GM21529 (cell line): ENCODE results near the gene DDX59.

ENCODE experiments used
- ATAC-seq: cut with Tn5 transposase; IDR thresholded peaks from one replicate; pipeline ENCODE4 v1.9.1; 2021; ENCODE audit not compliant: unreplicated experiment

The DDX59 gene

DNA sequence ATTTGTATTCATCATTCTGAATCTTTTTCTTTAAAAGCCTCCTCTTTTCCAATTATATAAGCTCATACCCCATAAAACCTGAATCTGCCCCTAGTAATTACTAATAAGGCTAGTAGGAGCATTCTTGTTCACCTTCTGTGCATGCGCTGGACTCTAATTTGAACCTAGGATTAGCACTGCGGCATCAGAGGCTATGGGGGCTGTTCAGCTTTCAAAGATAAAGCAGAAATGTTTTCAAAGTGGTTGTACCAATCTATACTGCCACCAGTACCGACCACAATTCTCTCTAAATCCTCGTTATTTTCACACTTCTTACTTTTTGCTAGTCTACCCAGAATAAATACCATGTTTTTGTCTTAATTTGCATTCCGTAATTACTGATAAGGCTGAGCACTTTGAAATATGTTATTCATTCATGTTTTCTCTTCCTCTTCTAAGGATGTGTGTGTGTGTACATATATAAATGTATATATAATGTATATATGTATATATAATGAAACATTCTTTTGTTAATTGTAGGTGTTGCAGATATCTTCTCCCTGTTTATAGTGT lies 1.6 kb upstream of the DDX59 start:
- no peak for ATAC-seq

DNA sequence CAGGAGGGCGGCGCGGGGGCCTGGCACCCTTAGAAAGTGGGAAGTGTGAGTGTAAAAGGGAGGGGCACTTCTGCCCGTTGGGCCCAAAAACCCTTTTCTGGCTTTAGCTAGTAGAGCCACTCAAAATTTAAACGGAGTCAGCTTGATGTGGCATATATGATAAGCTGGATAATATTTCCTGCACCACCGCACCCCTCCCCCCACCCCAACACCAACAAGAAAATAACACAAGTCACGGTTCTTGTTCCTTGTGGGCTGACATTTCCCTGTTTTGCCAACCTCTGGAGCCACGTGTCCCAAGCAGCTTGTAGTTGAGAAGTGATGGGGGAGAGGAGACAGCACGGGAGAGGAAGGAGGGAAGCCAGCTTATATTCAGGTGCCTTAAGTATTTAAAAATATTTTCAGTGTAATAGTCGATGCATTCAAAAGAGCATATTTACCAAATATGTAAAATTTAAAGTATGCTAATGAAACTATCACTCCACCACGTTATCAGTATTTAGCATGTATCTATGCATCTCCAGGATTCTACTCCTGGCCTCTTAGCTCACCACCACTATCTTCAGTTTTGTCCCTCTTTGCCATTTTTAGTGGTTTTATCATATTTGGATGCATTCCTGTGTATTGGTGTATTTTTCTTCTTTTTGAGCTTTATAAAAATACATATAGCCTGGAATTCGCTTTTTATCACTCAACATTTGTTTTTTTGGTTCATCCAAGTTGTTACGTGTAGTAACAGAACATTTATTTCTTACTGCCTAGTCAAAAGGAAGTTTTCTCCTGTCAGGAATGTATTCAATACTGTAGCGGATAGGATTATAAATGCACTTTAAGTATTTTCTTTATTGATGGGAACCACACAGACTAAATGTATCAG lies 773 bp upstream of the DDX59 start:
- ATAC-seq = peak; percentile 26

DNA sequence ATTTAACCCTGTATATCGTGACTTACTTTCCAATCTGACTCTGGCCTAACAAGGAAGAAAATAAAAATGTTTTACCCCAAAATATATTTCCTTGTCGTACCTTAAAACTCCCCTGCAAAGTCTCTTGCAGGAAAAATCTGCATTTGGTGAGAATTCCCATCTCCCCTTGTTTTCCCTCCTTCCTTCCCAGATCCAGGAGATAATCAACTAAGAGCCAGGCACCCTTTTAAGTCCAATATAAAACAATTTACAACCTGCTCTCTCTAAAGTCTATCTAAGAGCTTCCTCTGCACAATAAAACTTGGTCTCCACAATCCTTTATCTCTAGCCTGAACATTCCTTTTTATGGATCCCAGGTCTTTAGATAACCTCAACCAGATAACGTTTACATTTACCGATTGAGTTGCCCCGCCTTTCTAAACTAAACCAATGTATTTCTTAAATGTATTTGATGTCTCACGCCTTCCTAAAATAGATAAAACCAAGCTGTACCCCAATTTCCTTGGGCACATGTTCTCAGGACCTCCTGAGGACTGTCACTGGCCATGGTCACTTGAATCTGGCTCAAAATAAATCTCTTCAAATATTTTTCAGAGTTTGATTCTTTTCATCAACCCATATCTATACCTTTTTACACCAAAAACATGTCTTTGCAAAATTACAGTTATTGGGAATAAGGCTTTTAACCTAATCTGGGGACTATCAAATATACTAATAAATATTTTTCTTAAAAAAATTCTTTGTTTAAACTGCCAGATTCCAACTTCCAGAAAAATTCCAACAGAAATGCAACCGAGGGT lies 993 bp downstream of the DDX59 start:
- ATAC-seq = no peak

- no peak for ATAC-seq
Observed at GRCh38 chr1:200666309-200666708, 3.4 kb downstream of the DDX59 start.

DNA sequence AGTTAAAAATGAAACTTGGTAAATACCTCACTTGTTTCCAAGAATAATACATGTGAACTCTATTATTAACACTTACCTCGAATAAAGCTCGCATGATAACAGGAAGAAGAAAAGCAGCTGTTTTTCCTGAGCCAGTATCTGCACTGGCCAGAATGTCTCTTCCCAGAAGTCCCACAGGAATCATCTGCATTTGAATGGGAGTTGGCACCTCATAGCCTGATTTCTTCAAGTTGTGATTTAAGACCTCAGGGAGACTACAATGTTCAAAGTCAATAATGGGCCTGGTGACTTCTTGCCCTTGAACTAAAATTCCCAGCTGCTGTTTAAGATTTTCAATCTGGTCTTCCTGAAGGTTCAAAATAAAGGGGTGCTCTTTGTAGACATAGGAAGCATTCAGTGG lies 3.8 kb downstream of the DDX59 start:
- ATAC-seq = no peak

DNA sequence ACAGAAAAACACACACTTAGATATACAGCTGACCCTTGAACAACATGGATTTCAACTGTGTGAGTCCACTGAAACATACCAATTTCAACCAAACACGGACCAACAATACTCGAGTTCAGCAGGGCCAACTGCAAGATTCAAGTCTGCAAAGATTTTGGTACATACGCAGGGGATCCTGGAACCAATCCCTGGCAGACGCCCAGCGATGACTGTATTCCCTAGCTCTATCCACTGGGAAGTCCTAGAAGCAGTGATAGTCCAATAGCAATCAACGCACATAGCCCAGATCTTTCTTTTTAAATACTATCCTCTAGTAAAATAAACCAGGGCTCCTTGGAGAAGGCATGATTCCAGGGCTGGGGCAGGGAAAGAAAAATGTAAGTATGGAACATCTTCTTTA lies 9.0 kb downstream of the DDX59 start:
- ATAC-seq = no peak

GRCh38 chr1:200659269-200659668 lies 10.4 kb downstream of the DDX59 start:
- ATAC-seq = no peak

GRCh38 chr1:200658037-200658818 lies 11.5 kb downstream of the DDX59 start:
- no peak for ATAC-seq

DNA sequence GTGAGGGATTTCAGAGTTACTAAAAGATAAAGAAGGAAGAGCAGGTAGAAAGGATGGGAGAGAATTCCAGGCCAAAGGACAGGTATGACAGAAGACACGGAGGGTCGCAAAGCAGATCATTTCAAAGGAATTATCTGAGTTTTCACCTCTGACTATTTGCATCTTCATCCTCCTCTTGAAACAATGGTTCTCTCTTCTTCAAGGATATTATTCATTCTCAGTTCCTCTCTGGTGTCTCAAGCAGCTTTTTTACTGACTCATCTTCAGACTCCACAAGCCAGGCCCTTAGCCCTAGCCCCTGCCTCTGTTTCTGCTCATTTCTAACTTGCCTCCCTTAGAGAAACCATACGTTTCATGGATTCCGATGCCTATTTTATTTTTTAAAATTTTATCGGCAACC lies 15.0 kb downstream of the DDX59 start:
- peak; percentile 97 for ATAC-seq

- ATAC-seq = no peak
Observed at GRCh38 chr1:200653022-200653462, 16.7 kb downstream of the DDX59 start.

- no peak for ATAC-seq
Observed at GRCh38 chr1:200652378-200652777, 17.3 kb downstream of the DDX59 start.

DNA sequence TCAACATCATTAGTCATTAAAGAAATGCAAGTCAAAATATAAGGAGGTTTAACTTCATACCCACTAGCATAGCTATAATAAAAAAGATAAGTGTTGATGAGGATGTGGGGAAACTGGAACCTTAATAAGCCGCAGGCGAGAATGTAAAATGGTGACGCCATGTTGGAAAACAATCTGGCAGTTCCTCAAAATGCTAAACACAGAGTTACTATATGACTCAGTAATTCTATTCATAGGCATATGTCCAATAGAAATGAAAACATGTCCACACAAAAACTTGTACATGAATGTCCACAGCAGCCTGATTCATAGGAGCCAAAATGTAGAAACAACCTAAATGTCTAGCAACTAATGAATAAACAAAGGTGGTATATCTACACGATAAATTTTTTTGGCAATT lies 23.2 kb downstream of the DDX59 start:
- no peak for ATAC-seq

GRCh38 chr1:200644021-200644420 lies 25.7 kb downstream of the DDX59 start:
- no peak for ATAC-seq

GRCh38 chr1:200642481-200642880 lies 27.2 kb downstream of the DDX59 start:
- ATAC-seq = no peak

DNA sequence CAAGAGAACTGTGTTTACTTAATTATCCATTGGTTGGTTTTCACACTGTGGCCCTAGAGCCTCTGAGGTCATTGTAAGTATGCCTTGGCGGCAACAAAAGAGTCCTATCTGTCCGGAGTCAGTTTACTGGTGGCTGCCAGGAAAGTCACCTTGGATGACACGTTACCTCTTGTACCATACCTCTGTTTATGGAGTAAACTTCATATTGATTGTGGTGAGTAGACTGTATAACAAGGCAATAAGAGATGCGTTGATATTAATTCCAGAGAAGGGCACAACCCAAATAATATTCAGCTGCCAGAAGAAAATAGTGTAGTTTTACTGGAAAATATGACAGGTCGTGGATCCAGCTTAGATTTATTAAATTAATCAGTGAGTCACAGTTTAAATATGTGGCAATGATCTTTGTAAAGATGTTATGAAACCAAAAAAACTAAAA lies 28.7 kb downstream of the DDX59 start:
- no peak for ATAC-seq

- no peak for ATAC-seq
Observed at GRCh38 chr1:200640373-200640962, 29.2 kb downstream of the DDX59 start.

DNA sequence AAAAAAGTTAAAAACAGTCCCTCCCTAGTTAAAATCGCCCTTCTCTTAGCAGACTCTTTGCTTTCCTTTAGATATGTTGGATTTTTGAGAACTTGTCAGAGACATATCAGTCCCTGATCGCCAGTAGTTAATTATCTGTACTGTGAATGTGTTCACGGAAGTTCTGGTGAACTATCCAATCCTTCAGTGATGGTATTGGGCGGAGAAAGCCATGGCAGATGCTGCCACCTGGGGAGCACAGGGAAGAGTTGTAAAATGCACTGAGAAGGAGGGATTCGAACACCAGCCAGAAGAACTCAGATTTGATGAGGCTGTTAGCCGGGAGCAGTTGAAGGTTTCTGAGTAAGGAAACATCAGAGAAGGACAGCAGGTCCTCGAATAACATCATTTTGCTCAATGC lies 31.6 kb downstream of the DDX59 start:
- ATAC-seq = no peak

DNA sequence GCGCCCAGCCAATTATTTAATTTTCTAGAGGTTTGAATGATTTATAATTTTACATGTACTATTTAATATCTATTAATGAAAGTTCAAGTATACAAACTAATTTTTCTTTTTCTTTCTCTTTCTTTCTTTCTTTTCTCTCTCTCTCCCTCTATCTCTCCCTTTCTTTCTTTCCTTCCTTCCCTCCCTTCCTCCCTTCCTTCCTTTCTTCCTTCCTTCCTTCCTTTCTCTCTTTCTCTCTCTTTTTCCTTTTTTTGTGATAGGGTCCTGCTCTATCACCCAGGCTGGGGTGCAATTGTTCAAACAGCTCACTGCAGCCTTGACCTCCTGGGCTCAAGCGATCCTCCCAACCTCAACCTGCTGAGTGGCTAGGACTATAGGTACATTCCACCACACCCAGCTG lies 33.0 kb downstream of the DDX59 start:
- no peak for ATAC-seq

- ATAC-seq = peak; percentile 42
Observed at GRCh38 chr1:200634261-200635122, 35.2 kb downstream of the DDX59 start.

DNA sequence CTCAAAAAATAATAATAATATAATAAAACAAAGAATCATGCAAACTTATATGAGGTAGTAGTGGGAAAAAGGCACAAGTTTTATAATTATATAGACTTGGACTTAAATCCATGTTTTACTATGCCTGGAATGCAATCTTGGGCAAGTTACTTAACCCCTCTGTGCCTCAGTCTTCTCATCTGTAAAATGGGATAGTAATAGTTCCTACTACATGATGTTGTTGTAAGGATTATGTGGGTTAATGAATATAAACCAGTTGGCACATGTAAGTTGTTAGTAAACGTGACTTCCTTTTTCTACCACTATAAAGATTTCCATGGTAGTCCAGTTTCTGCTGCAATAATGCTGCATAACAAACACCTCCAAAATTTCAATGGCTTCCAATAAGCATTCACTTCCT lies 38.3 kb downstream of the DDX59 start:
- no peak for ATAC-seq
